Ishikawa (cell line): ENCODE measurements around the gene SGCE.

Experiments
- CEBPB ChIP-seq: IDR thresholded peaks from 2 replicates; pipeline ENCODE4 v1.6.1; 2012
- CREB1 ChIP-seq: IDR thresholded peaks from 2 replicates; pipeline ENCODE4 v1.6.1; 2012; ENCODE audit warnings: low read depth
- EGR1 ChIP-seq: IDR thresholded peaks from 2 replicates; pipeline ENCODE4 v1.6.1; 2012
- EP300 ChIP-seq: IDR thresholded peaks from 2 replicates; pipeline ENCODE4 v1.6.1; 2012; ENCODE audit warnings: borderline replicate concordance
- FOXM1 ChIP-seq: IDR thresholded peaks from 2 replicates; pipeline ENCODE4 v1.6.1; 2012; ENCODE audit warnings: low read depth, borderline replicate concordance
- NFIC ChIP-seq: IDR thresholded peaks from 2 replicates; pipeline ENCODE4 v1.6.1; 2012
- RAD21 ChIP-seq: IDR thresholded peaks from 2 replicates; pipeline ENCODE4 v1.6.1; 2012; ENCODE audit warnings: low read depth
- TAF1 ChIP-seq: IDR thresholded peaks from 2 replicates; pipeline ENCODE4 v1.6.1; 2012; ENCODE audit warnings: low read depth, mild to moderate bottlenecking
- TCF12 ChIP-seq: IDR thresholded peaks from 2 replicates; pipeline ENCODE4 v1.6.1; 2012; ENCODE audit warnings: low read depth
- TEAD4 ChIP-seq: IDR thresholded peaks from 2 replicates; pipeline ENCODE4 v1.6.1; 2012
- YY1 ChIP-seq: IDR thresholded peaks from 2 replicates; pipeline ENCODE4 v1.6.1; 2012; ENCODE audit warnings: low read depth
- ZBTB7A ChIP-seq: IDR thresholded peaks from 2 replicates; pipeline ENCODE4 v1.6.1; 2012; ENCODE audit warnings: low read depth
- TF ChIP-seq, protein P1 (sequence below): IDR thresholded peaks from 2 replicates; pipeline ENCODE4 v1.6.1; 2012; ENCODE audit warnings: low read depth, mild to moderate bottlenecking
- TF ChIP-seq, protein P2 (sequence below): IDR thresholded peaks from 2 replicates; pipeline ENCODE4 v1.6.1; 2012
- TF ChIP-seq, protein P3 (sequence below): IDR thresholded peaks from 2 replicates; pipeline ENCODE4 v1.6.1; 2012

SGCE gene

DNA sequence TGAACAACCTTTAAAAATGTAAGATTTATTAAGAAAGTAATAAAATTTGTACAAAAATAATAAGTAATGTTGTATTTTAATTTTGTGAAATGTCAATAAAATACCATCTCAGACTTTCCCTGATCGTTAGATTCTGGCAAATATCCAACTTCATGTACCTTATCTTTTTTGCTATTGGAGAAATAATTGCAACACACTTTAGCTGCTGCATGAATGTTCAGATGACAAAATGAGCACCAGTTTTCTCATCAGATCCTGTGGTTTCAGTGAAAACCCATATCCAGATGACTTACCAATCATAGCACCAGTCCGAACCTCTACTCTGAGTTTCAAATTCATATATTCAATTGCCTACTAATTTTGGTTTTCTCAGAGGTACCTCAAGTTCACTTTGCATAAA is 76.5 kb downstream of the SGCE start:
- no peak for TF ChIP-seq YY1
- TF ChIP-seq EP300 = no peak
- no peak for TF ChIP-seq ZBTB7A
- TF ChIP-seq CREB1 = no peak
- TF ChIP-seq TEAD4 = no peak
- no peak for TF ChIP-seq TAF1
- TF ChIP-seq, protein P1, sequence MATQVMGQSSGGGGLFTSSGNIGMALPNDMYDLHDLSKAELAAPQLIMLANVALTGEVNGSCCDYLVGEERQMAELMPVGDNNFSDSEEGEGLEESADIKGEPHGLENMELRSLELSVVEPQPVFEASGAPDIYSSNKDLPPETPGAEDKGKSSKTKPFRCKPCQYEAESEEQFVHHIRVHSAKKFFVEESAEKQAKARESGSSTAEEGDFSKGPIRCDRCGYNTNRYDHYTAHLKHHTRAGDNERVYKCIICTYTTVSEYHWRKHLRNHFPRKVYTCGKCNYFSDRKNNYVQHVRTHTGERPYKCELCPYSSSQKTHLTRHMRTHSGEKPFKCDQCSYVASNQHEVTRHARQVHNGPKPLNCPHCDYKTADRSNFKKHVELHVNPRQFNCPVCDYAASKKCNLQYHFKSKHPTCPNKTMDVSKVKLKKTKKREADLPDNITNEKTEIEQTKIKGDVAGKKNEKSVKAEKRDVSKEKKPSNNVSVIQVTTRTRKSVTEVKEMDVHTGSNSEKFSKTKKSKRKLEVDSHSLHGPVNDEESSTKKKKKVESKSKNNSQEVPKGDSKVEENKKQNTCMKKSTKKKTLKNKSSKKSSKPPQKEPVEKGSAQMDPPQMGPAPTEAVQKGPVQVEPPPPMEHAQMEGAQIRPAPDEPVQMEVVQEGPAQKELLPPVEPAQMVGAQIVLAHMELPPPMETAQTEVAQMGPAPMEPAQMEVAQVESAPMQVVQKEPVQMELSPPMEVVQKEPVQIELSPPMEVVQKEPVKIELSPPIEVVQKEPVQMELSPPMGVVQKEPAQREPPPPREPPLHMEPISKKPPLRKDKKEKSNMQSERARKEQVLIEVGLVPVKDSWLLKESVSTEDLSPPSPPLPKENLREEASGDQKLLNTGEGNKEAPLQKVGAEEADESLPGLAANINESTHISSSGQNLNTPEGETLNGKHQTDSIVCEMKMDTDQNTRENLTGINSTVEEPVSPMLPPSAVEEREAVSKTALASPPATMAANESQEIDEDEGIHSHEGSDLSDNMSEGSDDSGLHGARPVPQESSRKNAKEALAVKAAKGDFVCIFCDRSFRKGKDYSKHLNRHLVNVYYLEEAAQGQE = no peak
- TF ChIP-seq, protein P2, sequence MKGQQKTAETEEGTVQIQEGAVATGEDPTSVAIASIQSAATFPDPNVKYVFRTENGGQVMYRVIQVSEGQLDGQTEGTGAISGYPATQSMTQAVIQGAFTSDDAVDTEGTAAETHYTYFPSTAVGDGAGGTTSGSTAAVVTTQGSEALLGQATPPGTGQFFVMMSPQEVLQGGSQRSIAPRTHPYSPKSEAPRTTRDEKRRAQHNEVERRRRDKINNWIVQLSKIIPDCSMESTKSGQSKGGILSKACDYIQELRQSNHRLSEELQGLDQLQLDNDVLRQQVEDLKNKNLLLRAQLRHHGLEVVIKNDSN = no peak

DNA sequence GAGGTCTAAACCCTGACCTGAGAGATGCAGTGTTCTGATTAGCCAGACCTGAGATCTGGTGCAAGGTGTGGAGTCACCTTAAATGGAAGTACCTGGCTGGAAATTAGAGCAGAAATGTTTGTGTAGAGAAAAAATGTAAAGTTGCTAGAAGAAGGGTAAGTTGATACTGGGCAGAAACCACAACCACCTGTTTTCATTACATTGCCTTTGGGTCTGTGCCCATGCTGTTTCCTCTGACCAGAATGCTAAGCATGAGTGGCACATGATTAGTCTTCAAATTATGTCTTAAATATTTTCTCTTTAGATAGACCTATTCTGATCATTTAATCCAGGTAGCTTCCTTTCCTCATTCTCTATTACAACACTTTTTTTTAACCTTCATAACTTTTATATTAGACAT is 77.3 kb downstream of the SGCE start:
- peak; percentile 39; the same call in 1 of the 2 replicates for TF ChIP-seq TEAD4
- peak; percentile 27; the same call in 1 of the 2 replicates for TF ChIP-seq TCF12
- TF ChIP-seq, protein P1 = no peak
- TF ChIP-seq FOXM1 = no peak
- TF ChIP-seq RAD21 = no peak
- TF ChIP-seq CREB1 = no peak
- TF ChIP-seq NFIC = peak; percentile 40; the same call in 1 of the 2 replicates
- TF ChIP-seq TAF1 = no peak
- peak; percentile 36; the same call in 1 of the 2 replicates for TF ChIP-seq EP300

DNA sequence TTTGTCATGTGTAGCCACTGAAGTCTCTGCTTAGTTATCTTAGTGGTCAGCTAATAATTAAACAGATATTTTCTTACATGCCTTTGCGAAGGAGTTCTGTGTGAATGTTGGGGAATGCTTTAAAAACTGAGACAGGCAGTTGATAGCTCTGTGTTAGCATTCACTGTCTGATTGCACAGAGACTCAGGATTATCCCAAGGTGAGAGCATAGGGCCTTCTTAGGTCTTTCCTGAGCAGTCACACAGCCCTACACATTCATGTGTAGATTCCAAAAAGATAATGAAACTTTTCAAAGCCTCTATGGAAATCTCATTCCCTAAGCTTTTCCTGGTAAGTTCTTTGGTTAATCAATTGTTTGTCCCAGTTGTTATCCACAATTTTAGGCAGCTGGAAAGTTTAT is 78.6 kb downstream of the SGCE start:
- TF ChIP-seq, protein P3, sequence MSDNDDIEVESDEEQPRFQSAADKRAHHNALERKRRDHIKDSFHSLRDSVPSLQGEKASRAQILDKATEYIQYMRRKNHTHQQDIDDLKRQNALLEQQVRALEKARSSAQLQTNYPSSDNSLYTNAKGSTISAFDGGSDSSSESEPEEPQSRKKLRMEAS = no peak

DNA sequence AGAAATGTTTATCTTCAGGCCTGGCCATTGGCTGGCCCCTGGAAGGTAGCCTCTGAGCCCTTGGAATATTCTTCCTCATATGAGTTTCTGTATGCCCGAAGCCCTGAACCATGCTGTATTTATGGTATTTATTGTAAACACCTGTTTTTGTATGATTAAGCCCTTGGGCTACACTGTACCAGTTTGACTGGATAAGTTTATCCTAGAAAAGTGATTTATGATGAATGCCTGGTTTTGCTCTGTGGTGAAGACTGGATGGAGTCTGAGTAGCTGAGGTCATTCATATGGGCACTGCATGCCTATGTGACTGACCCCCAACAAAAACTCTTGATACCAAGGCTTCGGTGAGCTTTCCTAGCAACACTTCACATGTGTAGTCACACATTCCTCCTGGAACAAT is 79.6 kb downstream of the SGCE start:
- no peak for TF ChIP-seq EP300
- TF ChIP-seq, protein P3 = no peak

DNA sequence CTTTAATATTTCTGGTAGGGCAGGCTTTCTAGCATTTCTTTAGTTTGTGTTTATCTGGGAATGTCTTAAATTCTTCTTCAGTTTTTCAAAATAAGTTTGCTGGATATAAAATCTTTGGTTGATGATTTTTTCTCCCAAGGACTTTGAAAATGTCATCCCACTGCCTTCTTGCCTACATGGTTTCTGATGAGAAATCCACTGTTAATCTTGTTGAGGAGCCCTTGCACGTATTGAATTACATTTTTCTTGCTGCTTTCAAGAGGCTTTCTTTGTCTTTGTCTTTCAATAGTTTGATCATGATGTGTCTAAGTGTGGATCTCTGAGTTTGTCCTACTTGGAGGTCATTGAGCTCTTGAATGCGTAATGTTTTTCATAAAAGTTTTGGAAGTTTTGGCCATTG is 80.3 kb downstream of the SGCE start:
- no peak for TF ChIP-seq TCF12
- no peak for TF ChIP-seq EGR1
- no peak for TF ChIP-seq CREB1
- TF ChIP-seq FOXM1 = no peak
- no peak for TF ChIP-seq NFIC
- TF ChIP-seq, protein P2 = no peak
- TF ChIP-seq, protein P1 = no peak
- TF ChIP-seq RAD21 = no peak
- TF ChIP-seq EP300 = no peak
- TF ChIP-seq TEAD4 = no peak
- TF ChIP-seq YY1 = no peak
- no peak for TF ChIP-seq CEBPB
- TF ChIP-seq TAF1 = no peak
- no peak for TF ChIP-seq ZBTB7A
- TF ChIP-seq, protein P3 = no peak
